PC-9 (cell line): ENCODE measurements around the gene VDR.

ENCODE experiments used
- CTCF ChIP-seq: fragments of 200-600 bp; sonication (generic); conservative IDR thresholded peaks from 2 replicates; pipeline ENCODE4 v1.6.1; 2017; ENCODE audit warnings: mixed run types, antibody characterized with exemption, mild to moderate bottlenecking, moderate library complexity
- EZH2 ChIP-seq: fragments of 200-600 bp; sonication (generic); IDR thresholded peaks from 2 replicates; pipeline ENCODE4 v1.8.0; 2017; ENCODE audit warnings: antibody characterized with exemption, low read depth

GRCh38 chr12:47851303-47851952, 53.4 kb downstream of the VDR start:
- TF ChIP-seq CTCF (no peak), EZH2 (no peak)
